Activated B cell treated with CpG ODN at 0.5 μM for 24 hours (primary cell): Measurements from ENCODE around the gene PDHA1. TPM values are rescaled to one million over a fixed set of nuclear protein-coding genes. Genes with fewer than 3 reads are reported as not detected.

Experiments used
- ATAC-seq: fragments of 200-7000 bp; cut with Tn5 transposase; one replicate; pipeline ENCODE4 v1.10.0; 2021; ENCODE audit warnings: low read depth, mild to moderate bottlenecking, moderate library complexity
- CTCF ChIA-PET: fragments of 350-600 bp; sonication (Branson Sonifier 250); formaldehyde crosslinking; loops from one replicate; lab custom pipeline; 2021; ENCODE audit warnings: antibody characterized with exemption; lab: Charles Lee
- POLR2A ChIA-PET: fragments of 350-600 bp; sonication (Branson Sonifier 250); formaldehyde crosslinking; loops from one replicate; lab custom pipeline; 2021; ENCODE audit warnings: antibody characterized with exemption; lab: Charles Lee
- DNase-seq: peaks from one replicate; pipeline ENCODE4 v3.0.0; 2022
- H3K27ac Mint-ChIP-seq: one replicate; pipeline ENCODE4 v1.8.0; 2020; ENCODE audit warnings: mixed read lengths
- H3K27me3 Mint-ChIP-seq: one replicate; pipeline ENCODE4 v1.8.0; 2021; ENCODE audit warnings: mixed read lengths
- H3K36me3 Mint-ChIP-seq: one replicate; pipeline ENCODE4 v1.8.0; 2021; ENCODE audit warnings: low read depth, mixed read lengths
- H3K4me1 Mint-ChIP-seq: one replicate; pipeline ENCODE4 v1.8.0; 2021; ENCODE audit warnings: mixed read lengths
- H3K4me3 Mint-ChIP-seq: one replicate; pipeline ENCODE4 v1.8.0; 2020; ENCODE audit warnings: mild to moderate bottlenecking, mixed read lengths
- H3K9me3 Mint-ChIP-seq: one replicate; pipeline ENCODE4 v1.8.0; 2020; ENCODE audit warnings: mixed read lengths
- intact Hi-C: fragments of 100-400 bp; cut with micrococcal nuclease; formaldehyde crosslinking; loops from one replicate; pipeline ENCODE4 v1.15.1; 2024
- total RNA-seq: library from RNA; stranded (reverse); gene quantifications from 2 replicates; pipeline ENCODE4 v1.2.3, GENCODE V29; 2022
- TF ChIP-seq, protein P1 (sequence below): fragments of 200-600 bp; IDR thresholded peaks from one replicate; pipeline ENCODE4 v1.8.0; 2022; ENCODE audit warnings: antibody characterized with exemption, mild to moderate bottlenecking

PDHA1 gene
- total RNA-seq, 1 donor from 2014 or later, result 124 TPM

DNA sequence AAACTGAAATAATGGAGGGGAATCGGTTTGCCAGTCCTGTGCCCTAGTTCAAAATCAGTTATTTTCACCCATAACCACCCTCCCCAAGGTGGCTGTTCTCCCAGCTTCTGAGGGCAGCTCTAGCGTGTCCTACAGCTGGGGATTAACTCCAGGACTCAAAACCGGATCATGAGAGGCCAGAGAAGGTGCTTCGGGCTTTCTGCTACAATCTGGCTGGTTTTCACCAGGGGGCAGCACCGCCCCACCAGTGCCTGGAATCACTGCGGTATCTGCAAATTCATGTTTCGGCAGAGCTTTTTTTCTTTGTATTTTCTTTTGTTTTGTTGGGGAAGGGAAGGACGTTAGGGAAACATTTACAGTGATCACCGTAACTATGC lies 28.4 kb downstream of the PDHA1 start:
- H3K36me3 Mint-ChIP-seq, result no peaks in the 10 kb centered on the region
- no peaks in the 10 kb centered on the region for H3K9me3 Mint-ChIP-seq
- peak overlapping the region; percentile 85 for H3K4me3 Mint-ChIP-seq
- TF ChIP-seq, protein P1, sequence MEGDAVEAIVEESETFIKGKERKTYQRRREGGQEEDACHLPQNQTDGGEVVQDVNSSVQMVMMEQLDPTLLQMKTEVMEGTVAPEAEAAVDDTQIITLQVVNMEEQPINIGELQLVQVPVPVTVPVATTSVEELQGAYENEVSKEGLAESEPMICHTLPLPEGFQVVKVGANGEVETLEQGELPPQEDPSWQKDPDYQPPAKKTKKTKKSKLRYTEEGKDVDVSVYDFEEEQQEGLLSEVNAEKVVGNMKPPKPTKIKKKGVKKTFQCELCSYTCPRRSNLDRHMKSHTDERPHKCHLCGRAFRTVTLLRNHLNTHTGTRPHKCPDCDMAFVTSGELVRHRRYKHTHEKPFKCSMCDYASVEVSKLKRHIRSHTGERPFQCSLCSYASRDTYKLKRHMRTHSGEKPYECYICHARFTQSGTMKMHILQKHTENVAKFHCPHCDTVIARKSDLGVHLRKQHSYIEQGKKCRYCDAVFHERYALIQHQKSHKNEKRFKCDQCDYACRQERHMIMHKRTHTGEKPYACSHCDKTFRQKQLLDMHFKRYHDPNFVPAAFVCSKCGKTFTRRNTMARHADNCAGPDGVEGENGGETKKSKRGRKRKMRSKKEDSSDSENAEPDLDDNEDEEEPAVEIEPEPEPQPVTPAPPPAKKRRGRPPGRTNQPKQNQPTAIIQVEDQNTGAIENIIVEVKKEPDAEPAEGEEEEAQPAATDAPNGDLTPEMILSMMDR, result no peak
- peak; percentile 77 for ATAC-seq
- ChIA-PET CTCF (interaction anchor here (1.0 to 2.0 kb wide), 6 partner anchors 10 to 696 kb away, joined by 3 to 8 read pairs (median 3); no protein-coding TSS in a partner anchor), POLR2A (no interaction called here)
- peak; percentile 47 for DNase-seq
- intact Hi-C loops, result loop anchor here (1.0 to 10.0 kb wide), 4 partner anchors 163 to 753 kb away; no protein-coding TSS in a partner anchor
- H3K27me3 Mint-ChIP-seq, result no peaks in the 10 kb centered on the region
- peaks cover 7% of the 10 kb centered on the region for H3K4me1 Mint-ChIP-seq
- H3K27ac Mint-ChIP-seq, result no peak overlapping the region

DNA sequence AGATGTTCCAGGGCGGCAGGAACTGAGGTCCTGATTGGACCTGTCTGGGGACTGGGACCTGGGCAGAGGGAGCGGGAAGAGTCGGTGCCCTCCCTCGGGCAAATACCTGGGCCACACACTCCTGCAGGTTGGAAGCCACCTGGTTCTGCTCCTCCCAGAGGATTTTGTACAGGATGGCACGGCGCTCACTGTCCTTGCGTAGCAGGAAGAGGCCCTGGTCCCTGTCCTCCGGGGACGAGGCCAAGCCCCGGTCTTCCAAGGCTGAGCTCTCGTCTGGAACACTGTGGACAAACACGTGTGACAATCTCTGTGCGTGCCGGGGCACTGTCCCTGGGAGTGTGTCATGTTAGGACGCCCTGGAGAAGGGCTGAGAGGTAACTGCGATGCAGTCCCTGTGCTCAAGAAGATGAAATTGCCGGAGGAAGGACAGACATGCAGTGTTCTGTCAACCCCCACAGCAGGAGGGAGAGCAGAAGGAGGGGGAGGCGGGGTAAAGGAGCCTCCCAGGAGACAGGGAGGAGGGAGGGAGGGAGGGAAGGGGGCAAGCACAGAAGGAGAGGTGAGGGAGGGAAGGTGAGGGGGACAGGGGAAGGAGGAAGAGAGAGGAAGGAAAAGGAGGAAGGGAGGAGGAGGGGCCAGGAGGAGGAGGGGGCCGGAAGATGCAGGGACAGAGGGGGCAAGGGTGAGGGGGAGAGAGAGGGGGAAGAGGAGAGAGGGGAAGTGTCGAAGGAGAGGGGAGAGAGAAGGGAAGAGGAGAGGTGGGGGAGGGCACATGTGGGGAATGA lies 29.0 kb downstream of the PDHA1 start:
- H3K4me1 Mint-ChIP-seq, result peaks cover 7% of the 10 kb centered on the region
- POLR2A ChIA-PET, result no interaction called here
- H3K27me3 Mint-ChIP-seq, result no peaks in the 10 kb centered on the region
- peak overlapping the region; percentile 85 for H3K4me3 Mint-ChIP-seq
- no peaks in the 10 kb centered on the region for H3K36me3 Mint-ChIP-seq
- ATAC-seq (peak; percentile 56), DNase-seq (no peak)
- CTCF ChIA-PET, result interaction anchor here (1.0 to 2.0 kb wide), 5 partner anchors 10 to 695 kb away, joined by 3 to 8 read pairs (median 3); no protein-coding TSS in a partner anchor
- intact Hi-C loops, result loop anchor here (1.0 to 10.0 kb wide), 4 partner anchors 163 to 752 kb away; no protein-coding TSS in a partner anchor
- no peaks in the 10 kb centered on the region for H3K9me3 Mint-ChIP-seq
- TF ChIP-seq, protein P1, result no peak
- no peak overlapping the region for H3K27ac Mint-ChIP-seq

DNA sequence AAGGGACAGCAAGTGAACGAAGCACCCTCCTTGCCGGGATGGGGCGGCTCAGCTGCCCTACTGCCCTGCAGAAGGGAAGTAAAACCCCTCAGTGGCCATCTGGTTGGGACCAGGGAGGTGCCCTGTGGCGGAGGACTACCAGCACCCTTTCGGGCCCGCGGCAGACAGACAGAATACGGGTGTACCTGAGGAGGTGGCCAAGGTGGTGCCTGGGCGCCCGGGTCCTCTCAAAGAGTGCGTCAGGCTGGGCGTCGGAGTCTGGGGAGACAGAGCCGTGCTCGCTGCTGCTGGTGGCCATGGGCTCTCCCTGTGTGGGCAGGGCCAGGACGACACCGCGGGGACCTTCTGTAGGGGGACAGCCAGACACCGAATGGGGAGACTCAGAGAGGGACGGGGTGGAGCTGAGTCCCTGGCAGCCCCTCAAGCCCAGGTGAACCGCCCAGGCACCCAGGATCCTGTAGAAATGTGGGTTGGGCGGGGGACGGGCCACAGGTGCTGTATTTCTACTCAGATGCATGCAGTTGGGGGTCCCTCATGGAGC lies 29.7 kb downstream of the PDHA1 start:
- intact Hi-C loops, result loop anchor here (5.0 to 10.0 kb wide), 2 partner anchors 534 to 751 kb away; no protein-coding TSS in a partner anchor
- H3K4me3 Mint-ChIP-seq, result no peak overlapping the region
- H3K36me3 Mint-ChIP-seq, result no peaks in the 10 kb centered on the region
- CTCF ChIA-PET, result no interaction called here
- H3K4me1 Mint-ChIP-seq, result peaks cover 7% of the 10 kb centered on the region
- TF ChIP-seq, protein P1, result no peak
- H3K9me3 Mint-ChIP-seq, result no peaks in the 10 kb centered on the region
- POLR2A ChIA-PET, result no interaction called here
- ATAC-seq, result no peak
- DNase-seq, result no peak
- H3K27me3 Mint-ChIP-seq, result no peaks in the 10 kb centered on the region
- no peak overlapping the region for H3K27ac Mint-ChIP-seq

DNA sequence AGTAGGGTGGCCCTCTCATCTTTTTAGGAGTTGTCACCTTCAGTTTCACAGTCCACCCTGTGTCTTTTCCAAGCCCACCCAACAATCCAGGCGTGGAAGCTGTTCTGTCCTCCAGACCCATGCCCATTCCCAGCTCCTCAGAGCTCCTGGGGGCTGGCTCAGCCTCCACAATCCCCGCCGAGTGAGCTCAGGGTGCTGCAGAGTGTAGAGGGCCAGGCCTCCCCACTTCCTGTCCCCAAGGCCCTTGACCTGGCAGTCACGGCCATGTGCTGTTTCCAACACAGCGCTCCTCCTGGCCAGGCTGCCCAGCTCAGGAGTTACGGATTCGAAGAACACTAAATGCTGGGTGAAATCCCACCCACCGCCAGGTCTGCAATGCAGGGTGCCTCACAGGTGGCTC lies 31.8 kb downstream of the PDHA1 start:
- no peak overlapping the region for H3K4me3 Mint-ChIP-seq
- no peak overlapping the region for H3K27ac Mint-ChIP-seq
- DNase-seq (no peak), ATAC-seq (no peak)
- ChIA-PET POLR2A (no interaction called here), CTCF (no interaction called here)
- H3K36me3 Mint-ChIP-seq, result no peaks in the 10 kb centered on the region
- TF ChIP-seq, protein P1, result no peak
- H3K27me3 Mint-ChIP-seq, result no peaks in the 10 kb centered on the region
- intact Hi-C loops, result loop anchor here (10.0 kb wide), 1 partner anchor 749 kb away; no protein-coding TSS in a partner anchor
- no peaks in the 10 kb centered on the region for H3K9me3 Mint-ChIP-seq
- H3K4me1 Mint-ChIP-seq, result peaks cover 7% of the 10 kb centered on the region

DNA sequence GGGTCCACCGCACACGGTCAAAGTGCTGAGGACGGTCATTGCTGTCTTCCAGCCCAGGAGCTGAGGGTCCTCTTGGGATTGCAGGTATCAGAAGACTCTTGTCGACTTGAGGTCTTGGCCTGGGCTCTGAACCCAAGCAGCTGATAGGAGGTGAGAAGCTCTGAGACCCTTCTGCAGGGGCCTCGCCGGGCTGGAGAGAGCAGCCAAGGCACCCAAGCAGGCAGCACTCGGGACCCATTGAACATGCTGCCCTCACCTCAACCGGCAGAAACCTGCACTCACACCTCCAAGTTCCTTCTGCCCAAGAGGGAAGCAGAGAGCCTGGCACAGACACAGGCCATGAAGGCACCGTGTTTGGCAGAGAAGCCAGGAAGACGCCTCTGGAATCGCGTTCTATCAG lies 34.1 kb downstream of the PDHA1 start:
- no peak for DNase-seq
- Mint-ChIP-seq H3K27me3 (peaks cover 4% of the 10 kb centered on the region), H3K36me3 (no peaks in the 10 kb centered on the region), H3K4me3 (no peak overlapping the region), H3K27ac (no peak overlapping the region), H3K4me1 (peaks cover under 1% of the 10 kb centered on the region), H3K9me3 (no peaks in the 10 kb centered on the region)
- ATAC-seq, result no peak
- intact Hi-C loops, result loop anchor here (10.0 kb wide), 1 partner anchor 747 kb away; no protein-coding TSS in a partner anchor
- CTCF ChIA-PET, result no interaction called here
- TF ChIP-seq, protein P1, result no peak
- POLR2A ChIA-PET, result no interaction called here
